ENCODE data around the gene SIPA1L3.
"Not testable (repeated sequence)": the region's sequence is repeated elsewhere in the genome, so short reads cannot be mapped to it uniquely, and the experiment has no call there.

The SIPA1L3 gene

DNA sequence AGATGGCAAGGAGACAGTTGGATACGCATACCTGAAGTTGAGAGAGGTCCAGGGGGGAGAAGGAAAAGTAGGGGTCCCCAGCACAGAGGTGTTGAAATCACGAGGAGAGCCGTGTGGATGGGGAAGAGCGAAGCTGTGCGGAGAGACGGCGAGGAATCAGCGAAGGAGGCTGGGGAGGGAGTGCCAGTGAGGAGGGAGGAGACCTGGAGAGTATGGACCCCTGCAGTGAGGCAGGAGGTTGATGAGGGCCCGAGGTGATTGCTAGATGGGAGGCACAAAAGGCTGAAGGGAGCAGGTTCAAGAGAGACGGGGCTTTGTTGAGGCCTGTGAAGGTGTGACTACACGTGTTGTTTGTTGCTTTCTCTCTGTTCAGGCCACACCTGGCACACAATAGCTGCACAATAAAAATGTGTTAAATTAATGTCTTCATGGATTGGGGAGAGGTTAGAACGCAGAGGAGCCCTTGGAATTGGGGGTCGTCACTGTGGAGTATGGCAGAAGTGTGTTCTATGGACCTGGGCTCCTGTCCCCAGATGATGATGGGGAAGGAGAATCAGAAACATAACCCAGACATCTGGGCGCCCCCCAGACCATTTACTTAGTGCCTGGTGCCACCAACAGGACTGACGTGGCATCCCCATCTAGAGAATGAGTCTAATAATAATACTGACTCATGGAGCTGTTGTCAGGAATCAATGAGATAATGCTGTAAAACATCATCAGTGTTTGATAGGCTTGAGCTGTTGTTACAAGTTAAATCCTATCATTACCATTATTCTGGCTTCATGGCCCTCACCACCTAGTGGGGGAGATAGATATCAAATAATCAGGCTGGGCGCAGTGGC is 137.5 kb downstream of the SIPA1L3 start:
- DNase-seq, result peak; percentile 77

DNA sequence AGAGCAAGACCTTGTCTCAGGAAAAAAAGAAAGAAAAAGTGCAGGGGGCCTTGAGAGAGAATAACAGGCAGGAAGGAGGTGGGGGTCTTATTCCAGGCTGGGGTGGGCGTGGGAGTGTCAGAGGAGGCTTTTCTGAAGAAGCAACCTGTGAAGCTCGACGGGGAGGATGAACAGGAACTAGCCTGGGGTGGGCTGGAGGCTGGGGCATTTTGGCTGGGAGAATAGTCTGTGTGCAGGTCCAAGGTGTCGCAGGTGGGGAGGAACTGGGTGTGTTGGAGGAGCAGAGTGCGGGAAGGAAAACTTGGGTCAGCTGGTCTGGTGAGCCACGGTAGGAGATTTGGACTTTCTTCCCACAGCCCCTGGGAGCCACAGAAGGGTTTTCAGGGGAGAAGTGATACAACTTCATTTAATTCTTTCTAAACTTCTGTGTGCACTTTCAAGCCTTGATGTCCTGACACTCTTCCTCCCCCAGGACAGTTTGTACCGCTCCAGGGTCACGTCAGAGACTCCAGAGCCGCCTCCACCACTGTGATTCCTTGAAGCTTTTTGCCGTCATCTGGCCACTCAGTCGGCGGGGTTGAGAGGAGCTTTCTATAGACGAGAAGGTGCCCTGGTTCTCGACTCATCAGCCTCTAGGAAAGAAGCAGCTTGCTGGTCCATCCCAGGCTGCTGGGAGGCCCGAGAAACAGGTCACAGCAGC is 138.7 kb downstream of the SIPA1L3 start:
- DNase-seq, result no peak

- no peak for DNase-seq
These were observed 139.4 kb downstream of the SIPA1L3 start for GRCh38 chr19:38046254-38047048.

DNA sequence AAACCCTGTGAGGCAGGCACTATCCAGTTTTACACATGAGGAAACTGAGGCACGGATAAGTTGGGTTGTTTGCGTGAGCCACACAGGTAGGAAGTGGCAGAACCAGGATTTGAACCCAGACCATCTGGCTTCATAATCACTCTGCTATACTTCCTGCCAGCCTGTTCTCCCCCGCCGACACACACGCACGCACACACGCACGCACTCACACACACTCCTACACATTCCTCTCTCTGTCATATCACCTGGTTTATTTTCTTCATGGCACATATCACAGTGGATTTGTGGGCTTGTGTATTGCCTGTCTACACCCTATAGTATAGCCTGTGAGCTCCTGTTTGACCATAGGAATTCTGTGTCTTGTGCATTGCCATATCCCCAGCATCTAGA is 140.0 kb downstream of the SIPA1L3 start:
- no peak for DNase-seq

DNA sequence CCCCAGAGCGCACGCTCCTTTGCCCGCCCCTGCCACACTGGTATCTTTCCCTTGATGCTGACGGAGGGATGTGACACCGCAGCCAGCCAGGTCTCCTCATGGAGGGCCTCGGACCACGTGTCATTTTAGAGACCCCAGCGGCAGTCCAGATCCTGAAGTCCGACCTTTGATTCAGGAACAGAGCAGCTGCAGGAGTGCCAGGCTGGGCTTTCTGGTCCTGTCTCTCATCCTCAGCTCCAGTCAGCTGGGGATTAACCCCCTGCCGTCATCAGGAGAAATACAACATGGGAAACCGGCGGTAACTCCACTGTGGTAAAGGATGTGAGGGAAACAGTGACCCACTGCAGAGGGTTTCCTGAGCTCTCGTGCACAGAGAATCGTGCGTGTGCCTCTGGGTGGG is 140.6 kb downstream of the SIPA1L3 start:
- DNase-seq, result peak; percentile 38

DNA sequence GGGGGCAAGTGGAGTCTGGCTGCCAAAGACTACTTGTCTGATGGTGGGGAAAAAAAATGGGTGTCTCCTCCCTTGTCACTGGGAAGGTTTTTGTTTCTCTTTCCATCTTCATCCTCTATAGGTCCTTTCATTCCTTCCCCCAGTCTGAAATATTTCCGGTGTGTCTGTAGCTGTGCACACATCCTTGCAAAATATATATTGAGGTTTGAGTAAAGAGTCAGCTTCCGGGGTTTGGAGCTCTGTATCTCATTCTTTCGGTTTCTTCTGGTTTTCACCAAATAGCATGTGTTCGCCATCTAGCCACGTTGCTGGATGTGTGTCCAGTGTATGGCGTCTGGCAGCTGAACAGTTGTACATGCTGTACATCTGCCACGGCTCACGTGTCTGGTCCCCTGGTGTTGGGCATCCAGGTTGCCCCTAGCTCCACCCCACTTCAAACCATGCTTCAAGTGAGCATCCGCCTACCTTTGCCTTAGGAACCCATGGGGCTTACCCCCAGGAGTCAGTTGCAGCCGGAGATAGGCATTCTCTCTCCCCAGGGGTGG is 142.2 kb downstream of the SIPA1L3 start:
- peak; percentile 67 for DNase-seq

GRCh38 chr19:38055010-38055409 is 148.0 kb downstream of the SIPA1L3 start:
- no peak for DNase-seq

DNA sequence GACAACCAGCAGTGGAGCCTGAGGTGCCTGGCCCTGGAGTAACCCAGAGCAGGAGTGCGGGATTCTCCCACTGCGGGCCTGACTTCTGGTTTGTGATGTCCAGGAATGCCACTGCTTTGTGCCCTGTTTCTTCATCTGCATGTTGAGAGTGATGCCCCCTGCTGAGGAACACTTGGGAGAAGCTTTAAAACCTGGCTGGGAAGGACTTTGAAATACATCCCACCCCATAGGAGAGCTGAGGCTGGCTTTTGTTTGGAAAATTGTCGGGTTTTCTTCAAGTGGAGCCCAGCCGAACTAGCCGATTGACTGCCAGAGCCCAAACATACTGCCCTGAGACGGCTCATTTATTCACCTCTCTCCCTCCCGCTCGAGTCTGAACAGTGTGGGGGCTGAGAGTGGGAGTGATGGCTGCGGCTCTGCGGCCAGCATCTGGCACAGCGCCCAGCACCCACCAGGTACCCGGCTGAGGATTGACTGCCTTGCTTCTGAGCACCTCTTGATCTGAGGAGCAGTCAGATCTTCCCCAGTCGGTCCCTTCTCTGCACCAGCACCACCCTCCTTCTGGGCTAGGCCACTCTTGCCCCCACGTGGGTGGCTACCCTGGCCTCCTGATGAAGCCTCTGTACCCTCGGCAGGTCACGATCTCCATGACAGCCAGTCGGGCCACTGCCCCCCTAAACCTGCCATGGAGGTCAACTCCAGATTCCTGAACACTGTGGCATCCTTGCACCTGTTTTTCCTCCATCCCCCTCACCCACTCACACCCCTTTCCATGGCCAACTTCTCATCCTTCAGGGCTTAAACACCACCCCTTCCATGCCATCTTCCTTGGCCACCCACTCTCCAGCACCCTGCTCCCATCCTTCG is 148.9 kb downstream of the SIPA1L3 start:
- DNase-seq, result peak; percentile 38

DNA sequence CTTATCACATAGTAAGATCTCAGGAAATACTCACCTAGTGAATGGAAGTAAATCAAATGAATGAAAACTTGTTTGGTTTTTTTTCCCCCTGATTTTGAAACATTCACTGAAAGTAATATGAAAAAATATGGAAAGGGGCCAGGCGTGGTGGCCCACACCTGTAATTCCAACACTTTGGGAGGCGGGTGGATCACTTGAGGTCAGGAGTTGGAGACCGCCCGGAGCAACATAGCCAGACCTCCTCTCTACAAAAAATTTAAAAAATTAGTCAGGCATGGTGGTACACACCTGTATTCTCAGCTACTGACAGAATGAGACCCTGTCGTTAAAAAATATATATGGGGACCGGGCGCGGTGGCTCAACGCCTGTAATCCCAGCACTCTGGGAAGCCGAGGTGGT is 149.6 kb downstream of the SIPA1L3 start:
- no peak for DNase-seq

DNA sequence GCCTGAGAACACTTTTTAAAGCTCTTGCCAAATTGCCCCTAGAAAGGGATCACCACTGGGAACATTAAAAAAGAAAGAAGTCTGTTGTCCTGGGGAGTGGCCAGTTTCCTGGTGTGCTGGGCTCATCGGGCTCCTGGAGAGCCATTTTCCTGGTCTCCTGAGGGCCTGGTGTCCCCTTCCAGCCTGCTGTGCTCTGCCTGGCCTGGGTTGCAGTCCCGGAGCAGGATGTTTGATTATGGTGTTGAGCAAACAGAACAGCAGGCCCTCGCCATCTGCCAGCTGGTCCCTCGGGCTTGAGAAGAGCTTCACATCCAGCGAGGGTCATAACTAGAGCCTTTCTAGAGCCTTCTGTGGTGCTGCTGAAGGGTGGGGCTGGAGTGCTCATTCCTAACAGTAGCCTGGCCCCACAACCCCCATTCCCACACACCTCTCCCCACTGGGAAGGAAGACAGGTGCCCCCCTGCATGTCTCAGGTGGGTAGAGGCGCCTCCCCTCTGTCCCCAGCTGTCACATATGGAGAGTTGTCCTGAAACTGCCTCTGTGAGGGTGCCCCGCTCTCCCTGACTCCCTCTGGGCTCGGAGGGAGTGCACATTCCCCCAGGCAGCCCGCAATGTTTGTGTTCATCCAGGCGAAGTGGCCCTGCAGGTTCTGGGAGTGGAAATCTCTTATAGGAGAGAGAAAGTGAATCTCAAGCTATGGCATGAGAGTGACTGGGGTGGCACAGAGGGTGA is 151.1 kb downstream of the SIPA1L3 start:
- DNase-seq, result no peak

GRCh38 chr19:38059897-38060296 is 152.9 kb downstream of the SIPA1L3 start:
- no peak for DNase-seq

DNA sequence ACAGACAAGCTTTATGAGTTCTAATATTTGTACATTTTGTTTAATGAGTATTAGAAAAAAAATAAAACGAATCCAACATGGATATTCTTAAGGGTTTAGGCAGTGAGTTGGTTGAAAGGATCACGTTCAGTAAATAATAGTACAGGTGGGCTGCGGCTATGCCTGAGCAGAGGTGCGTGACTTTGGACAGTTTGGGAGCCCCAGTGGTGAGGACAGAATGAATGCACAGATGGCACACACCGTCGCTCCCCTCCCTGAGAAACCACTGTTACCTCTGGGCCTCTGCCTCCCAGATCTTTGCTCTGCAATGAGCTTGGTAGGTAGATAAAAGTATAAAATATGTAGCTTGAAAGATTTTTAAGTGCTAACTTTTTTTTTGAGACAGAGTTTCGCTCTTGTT is 153.3 kb downstream of the SIPA1L3 start:
- no peak for DNase-seq

- DNase-seq, result peak; percentile 89
These were observed 154.3 kb downstream of the SIPA1L3 start for GRCh38 chr19:38061294-38061693.

DNA sequence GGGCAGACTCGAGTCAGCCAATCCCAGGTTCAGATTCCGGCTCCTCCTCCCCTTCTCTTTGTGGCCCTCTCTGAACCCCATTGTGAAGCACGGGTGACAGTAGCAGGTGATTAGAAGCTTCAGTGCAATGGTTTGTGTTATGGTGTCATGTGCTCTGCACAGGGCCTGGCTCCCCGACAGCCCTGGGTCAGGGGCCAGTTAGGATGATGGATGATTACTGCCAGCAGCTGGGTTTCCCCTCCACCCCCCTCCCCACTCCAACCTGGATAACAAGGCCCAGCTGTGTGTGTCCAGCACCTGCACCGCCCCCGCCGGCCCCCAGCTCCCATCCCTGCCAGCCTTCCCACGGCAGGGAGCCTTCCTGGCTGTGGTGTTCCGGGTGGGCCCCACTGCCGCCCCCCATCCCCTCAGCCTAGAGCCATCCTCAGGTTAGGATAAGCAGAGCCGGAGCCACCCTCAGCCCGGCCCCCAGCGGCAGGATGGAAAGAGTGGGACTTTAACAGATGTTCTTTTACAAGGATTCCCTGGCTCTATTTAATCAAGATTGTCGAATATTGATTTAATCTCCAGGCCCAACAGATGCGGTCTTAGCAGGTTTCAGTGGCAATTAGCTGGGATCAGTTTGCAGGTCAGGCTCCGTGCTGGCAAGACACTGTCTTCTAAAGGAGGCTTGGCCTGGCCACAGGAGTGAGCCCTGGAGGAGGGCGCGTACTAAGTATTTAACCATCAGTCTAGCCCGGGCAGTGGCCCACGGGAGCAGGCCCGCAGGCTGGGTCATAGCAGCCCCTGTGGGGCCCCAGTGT is 156.2 kb downstream of the SIPA1L3 start:
- no peak for DNase-seq

DNA sequence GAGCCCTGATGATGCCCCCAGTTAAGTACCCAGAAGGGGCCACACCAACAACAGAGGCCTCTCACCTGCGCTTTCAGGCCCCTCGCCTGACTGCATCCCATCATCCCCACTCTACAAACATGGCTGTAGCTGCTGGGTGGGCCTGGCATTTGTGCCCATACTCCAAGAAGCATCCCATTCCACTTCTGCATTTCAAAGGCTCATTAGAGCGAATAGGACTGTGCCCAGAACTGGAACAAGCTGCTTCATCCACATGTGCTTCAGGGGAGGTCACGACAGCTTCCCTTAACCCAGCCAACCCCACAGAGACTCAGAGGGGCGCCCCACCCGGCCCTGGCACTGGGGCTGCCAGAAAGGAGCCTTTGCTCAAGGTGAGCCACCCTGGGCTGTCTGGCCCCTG is 156.9 kb downstream of the SIPA1L3 start:
- DNase-seq, result no peak

- DNase-seq, result no peak
These were observed 157.8 kb downstream of the SIPA1L3 start for GRCh38 chr19:38064661-38065425.

- DNase-seq, result not testable (repeated sequence)
These were observed 158.8 kb downstream of the SIPA1L3 start for GRCh38 chr19:38065775-38066174.

DNA sequence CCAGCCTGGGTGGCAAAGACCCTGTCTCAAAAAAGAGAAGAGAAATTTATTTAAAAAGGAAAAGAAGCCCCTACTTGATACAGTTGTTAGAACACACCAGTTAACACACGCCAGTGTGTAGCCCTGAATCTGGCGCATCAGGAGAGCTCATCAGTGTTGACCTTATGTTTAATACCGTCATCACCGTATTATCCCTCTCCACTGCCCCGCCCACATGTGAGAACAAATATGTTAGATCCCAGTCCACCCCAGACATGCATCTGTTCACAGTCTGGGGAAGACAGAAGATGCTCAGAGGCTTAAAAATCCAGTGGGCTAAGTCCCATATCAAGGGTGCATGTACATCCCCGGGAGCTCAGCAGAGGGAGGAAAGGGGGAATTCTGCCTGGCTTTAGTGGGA is 161.8 kb downstream of the SIPA1L3 start:
- no peak for DNase-seq

DNA sequence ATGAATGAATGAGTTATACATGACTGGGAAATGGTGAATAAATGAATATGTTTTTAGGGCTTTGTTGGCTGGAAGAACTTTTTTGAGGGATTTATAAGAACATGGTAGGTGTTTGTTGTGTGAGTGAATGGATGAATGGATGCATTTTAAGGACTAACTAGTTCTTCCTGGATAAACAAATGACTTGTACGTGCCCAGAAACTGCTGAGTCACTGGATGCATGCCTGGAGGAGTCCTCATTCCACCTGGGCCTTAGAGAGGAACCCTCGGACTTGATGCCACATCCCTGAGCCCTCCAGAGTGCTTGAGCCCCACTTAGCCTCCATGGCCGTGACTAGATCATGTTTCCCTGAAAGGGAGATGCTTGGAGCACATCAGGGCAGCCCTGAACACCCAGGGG is 163.6 kb downstream of the SIPA1L3 start:
- DNase-seq, result peak; percentile 50

- DNase-seq, result not testable (repeated sequence)
These were observed 164.0 kb downstream of the SIPA1L3 start for GRCh38 chr19:38071054-38071453.
